GM12878 (cell line): ENCODE measurements around the gene BTG4. TPM values are rescaled to one million over a fixed set of nuclear protein-coding genes. Genes with fewer than 3 reads are reported as not detected.

Experiments used
- BHLHE40 ChIP-seq, 2 experiments: fragments of 450-650 bp in 1 of 2; IDR thresholded peaks; 2 replicates each; pipeline ENCODE4 v1.6.1; 2011 to 2017; ENCODE audit warnings: low read depth in 2 of 2, borderline replicate concordance in 1 of 2, improper control_type of control experiment in 1 of 2, low read length in 1 of 2, mild to moderate bottlenecking in 1 of 2
- CREB1 ChIP-seq: IDR thresholded peaks from 2 replicates; pipeline ENCODE4 v1.6.1; 2012; ENCODE audit warnings: low read depth, mild to moderate bottlenecking, inconsistent platforms
- DPF2 ChIP-seq: fragments of 450-650 bp; IDR thresholded peaks from 2 replicates; pipeline ENCODE4 v1.6.1; 2017; ENCODE audit warnings: mild to moderate bottlenecking
- JUNB ChIP-seq: IDR thresholded peaks from 2 replicates; pipeline ENCODE4 v1.6.1; 2016; ENCODE audit warnings: antibody characterized with exemption, mild to moderate bottlenecking
- MTA3 ChIP-seq: IDR thresholded peaks from 2 replicates; pipeline ENCODE4 v1.6.1; 2012; ENCODE audit warnings: low read length, inconsistent platforms, borderline replicate concordance
- NBN ChIP-seq: fragments of 450-650 bp; IDR thresholded peaks from 2 replicates; pipeline ENCODE4 v1.6.1; 2016
- NFXL1 ChIP-seq: fragments of 450-650 bp; IDR thresholded peaks from 2 replicates; pipeline ENCODE4 v1.6.1; 2017; ENCODE audit warnings: antibody characterized with exemption, mild to moderate bottlenecking, borderline replicate concordance
- NR2C2 ChIP-seq: IDR thresholded peaks from 2 replicates; pipeline ENCODE4 v1.6.1; 2011; ENCODE audit warnings: borderline replicate concordance, low read depth; ENCODE audit not compliant: control insufficient read depth, insufficient read length
- SMC3 ChIP-seq: IDR thresholded peaks from 2 replicates; pipeline ENCODE4 v1.6.1; 2011; ENCODE audit warnings: low read length, improper control_type of control experiment, borderline replicate concordance
- TCF3 ChIP-seq: IDR thresholded peaks from 2 replicates; pipeline ENCODE4 v1.6.1; 2012; ENCODE audit warnings: low read depth, mild to moderate bottlenecking, low read length, borderline replicate concordance; ENCODE audit not compliant: insufficient read depth
- YY1 ChIP-seq: IDR thresholded peaks from 2 replicates; pipeline ENCODE4 v1.6.1; 2011; ENCODE audit warnings: low read depth, mild to moderate bottlenecking, low read length
- ZNF24 ChIP-seq: fragments of 450-650 bp; IDR thresholded peaks from 2 replicates; pipeline ENCODE4 v1.6.1; 2017; ENCODE audit warnings: antibody characterized with exemption, mild to moderate bottlenecking
- ZNF622 ChIP-seq: fragments of 450-650 bp; IDR thresholded peaks from 2 replicates; pipeline ENCODE4 v1.6.1; 2017; ENCODE audit warnings: mild to moderate bottlenecking, inconsistent platforms
- polyA plus RNA-seq, 11 experiments: library from polyadenylated mRNA; depleted of rRNA in 4 of 11; unstranded in 6 of 11; stranded (reverse) in 5 of 11; fragments of >200 nt; fragmentation: Nextera tagmentation in 4 of 11; fragmentation: Illumina TruSeq in 1 of 11; extraction: Ambion mirVana in 4 of 11; extraction: Trizol in 1 of 11; gene quantifications; 1 replicate in 1 of 11; 2 replicates in 10 of 11; pipeline versions ENCODE4 v1.2.1 to v1.2.3, GENCODE V29; 2011 to 2016; ENCODE audit warnings: inconsistent platforms in 2 of 11, missing spikeins in 2 of 11, low read depth in 1 of 11
- total RNA-seq, 4 experiments: library from RNA; depleted of rRNA in 3 of 4; stranded (reverse); fragments of >200 nt in 3 of 4; fragmentation: Illumina TruSeq in 1 of 4; extraction: Trizol in 1 of 4; gene quantifications; 2 replicates each; pipeline versions ENCODE4 v1.2.1 to v1.2.3, GENCODE V29; 2013 to 2021
- TF ChIP-seq, protein P1 (sequence below): fragments of 450-650 bp; IDR thresholded peaks from 2 replicates; pipeline ENCODE4 v1.6.1; 2016; ENCODE audit warnings: mild to moderate bottlenecking, moderate library complexity, borderline replicate concordance
- TF ChIP-seq, protein P2 (sequence below): IDR thresholded peaks from 2 replicates; pipeline ENCODE4 v1.6.1; 2011; ENCODE audit warnings: borderline replicate concordance, low read depth, mild to moderate bottlenecking, moderate library complexity, low read length; ENCODE audit not compliant: insufficient read depth, poor library complexity, severe bottlenecking
- TF ChIP-seq, protein P3 (sequence below): fragments of 450-650 bp; IDR thresholded peaks from 2 replicates; pipeline ENCODE4 v1.6.1; 2017; ENCODE audit warnings: antibody characterized with exemption, mild to moderate bottlenecking, moderate library complexity

BTG4 gene
- total and polyA plus RNA-seq, 10 of the 15 experiments (the other 5 are each of a cell fraction or from before 2014, with no cell fraction given) = 0.14 TPM; not detected in 9

DNA sequence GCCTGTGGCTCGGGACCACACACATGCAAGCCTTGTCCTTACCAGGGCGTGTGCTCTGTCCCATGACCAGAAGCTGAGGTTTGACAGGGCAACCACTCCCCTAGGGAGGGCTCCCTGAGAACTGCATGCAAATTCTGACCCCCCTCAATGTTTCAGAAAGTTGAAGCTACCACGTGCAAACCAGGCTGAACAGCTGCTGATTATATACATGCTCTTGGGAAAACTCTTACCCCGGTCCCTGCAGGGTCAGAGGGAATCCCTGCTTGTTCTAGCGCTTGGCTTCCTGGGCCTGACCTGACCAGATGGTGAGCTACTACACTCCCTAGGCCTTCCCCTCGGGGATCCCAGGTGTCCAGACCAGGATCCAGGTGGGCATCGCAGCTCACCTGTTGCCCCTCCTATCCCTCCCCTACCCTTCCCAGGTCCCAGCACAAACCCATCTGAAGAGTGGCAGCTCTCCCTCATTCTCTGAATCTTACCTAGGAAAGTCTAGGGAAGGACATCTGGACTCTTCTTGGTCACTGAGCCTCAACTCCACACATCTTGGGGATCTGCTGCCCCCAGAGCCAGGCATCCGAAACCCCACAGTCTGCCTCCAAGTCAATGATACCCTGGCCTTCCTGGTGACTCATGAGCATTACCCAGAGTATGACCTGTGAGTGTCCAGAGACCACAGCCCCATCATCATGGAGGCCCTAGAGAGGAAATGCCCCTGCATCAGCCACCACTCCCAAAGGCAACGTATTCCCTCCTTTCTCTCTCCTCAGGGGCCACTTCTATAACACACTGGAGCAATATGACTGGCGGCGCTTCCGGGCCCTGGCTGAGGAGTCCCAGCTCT, 61.5 kb downstream of the BTG4 start (continued):
- TF ChIP-seq, protein P1, sequence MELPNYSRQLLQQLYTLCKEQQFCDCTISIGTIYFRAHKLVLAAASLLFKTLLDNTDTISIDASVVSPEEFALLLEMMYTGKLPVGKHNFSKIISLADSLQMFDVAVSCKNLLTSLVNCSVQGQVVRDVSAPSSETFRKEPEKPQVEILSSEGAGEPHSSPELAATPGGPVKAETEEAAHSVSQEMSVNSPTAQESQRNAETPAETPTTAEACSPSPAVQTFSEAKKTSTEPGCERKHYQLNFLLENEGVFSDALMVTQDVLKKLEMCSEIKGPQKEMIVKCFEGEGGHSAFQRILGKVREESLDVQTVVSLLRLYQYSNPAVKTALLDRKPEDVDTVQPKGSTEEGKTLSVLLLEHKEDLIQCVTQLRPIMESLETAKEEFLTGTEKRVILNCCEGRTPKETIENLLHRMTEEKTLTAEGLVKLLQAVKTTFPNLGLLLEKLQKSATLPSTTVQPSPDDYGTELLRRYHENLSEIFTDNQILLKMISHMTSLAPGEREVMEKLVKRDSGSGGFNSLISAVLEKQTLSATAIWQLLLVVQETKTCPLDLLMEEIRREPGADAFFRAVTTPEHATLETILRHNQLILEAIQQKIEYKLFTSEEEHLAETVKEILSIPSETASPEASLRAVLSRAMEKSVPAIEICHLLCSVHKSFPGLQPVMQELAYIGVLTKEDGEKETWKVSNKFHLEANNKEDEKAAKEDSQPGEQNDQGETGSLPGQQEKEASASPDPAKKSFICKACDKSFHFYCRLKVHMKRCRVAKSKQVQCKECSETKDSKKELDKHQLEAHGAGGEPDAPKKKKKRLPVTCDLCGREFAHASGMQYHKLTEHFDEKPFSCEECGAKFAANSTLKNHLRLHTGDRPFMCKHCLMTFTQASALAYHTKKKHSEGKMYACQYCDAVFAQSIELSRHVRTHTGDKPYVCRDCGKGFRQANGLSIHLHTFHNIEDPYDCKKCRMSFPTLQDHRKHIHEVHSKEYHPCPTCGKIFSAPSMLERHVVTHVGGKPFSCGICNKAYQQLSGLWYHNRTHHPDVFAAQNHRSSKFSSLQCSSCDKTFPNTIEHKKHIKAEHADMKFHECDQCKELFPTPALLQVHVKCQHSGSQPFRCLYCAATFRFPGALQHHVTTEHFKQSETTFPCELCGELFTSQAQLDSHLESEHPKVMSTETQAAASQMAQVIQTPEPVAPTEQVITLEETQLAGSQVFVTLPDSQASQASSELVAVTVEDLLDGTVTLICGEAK = no peak
- TF ChIP-seq NFXL1 = no peak
- TF ChIP-seq YY1 = no peak
- no peak for TF ChIP-seq NR2C2
- no peak for TF ChIP-seq MTA3
- TF ChIP-seq, protein P2, sequence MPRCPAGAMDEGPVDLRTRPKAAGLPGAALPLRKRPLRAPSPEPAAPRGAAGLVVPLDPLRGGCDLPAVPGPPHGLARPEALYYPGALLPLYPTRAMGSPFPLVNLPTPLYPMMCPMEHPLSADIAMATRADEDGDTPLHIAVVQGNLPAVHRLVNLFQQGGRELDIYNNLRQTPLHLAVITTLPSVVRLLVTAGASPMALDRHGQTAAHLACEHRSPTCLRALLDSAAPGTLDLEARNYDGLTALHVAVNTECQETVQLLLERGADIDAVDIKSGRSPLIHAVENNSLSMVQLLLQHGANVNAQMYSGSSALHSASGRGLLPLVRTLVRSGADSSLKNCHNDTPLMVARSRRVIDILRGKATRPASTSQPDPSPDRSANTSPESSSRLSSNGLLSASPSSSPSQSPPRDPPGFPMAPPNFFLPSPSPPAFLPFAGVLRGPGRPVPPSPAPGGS = no peak
- TF ChIP-seq TCF3 = no peak
- no peak for TF ChIP-seq JUNB
- no peak for TF ChIP-seq CREB1
- no peak for TF ChIP-seq DPF2
- TF ChIP-seq ZNF24 = no peak
- 0 out of 2 replicates have a peak, but pooled peaks have one; percentile 38 for TF ChIP-seq NBN
- no peak for TF ChIP-seq ZNF622
- TF ChIP-seq, protein P3, sequence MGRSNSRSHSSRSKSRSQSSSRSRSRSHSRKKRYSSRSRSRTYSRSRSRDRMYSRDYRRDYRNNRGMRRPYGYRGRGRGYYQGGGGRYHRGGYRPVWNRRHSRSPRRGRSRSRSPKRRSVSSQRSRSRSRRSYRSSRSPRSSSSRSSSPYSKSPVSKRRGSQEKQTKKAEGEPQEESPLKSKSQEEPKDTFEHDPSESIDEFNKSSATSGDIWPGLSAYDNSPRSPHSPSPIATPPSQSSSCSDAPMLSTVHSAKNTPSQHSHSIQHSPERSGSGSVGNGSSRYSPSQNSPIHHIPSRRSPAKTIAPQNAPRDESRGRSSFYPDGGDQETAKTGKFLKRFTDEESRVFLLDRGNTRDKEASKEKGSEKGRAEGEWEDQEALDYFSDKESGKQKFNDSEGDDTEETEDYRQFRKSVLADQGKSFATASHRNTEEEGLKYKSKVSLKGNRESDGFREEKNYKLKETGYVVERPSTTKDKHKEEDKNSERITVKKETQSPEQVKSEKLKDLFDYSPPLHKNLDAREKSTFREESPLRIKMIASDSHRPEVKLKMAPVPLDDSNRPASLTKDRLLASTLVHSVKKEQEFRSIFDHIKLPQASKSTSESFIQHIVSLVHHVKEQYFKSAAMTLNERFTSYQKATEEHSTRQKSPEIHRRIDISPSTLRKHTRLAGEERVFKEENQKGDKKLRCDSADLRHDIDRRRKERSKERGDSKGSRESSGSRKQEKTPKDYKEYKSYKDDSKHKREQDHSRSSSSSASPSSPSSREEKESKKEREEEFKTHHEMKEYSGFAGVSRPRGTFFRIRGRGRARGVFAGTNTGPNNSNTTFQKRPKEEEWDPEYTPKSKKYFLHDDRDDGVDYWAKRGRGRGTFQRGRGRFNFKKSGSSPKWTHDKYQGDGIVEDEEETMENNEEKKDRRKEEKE = no peak
- TF ChIP-seq SMC3 = no peak
- TF ChIP-seq BHLHE40 (IDR thresholded peaks at IDR 0.05; ENCODE audit: borderline replicate concordance in 1 of 2, low read depth in 2 of 2, low read length in 1 of 2) = peak; percentile 73 to 76; a peak in 3 of 4 replicates
